ENCODE measurements around the gene SOCS3.

Gene SOCS3

DNA sequence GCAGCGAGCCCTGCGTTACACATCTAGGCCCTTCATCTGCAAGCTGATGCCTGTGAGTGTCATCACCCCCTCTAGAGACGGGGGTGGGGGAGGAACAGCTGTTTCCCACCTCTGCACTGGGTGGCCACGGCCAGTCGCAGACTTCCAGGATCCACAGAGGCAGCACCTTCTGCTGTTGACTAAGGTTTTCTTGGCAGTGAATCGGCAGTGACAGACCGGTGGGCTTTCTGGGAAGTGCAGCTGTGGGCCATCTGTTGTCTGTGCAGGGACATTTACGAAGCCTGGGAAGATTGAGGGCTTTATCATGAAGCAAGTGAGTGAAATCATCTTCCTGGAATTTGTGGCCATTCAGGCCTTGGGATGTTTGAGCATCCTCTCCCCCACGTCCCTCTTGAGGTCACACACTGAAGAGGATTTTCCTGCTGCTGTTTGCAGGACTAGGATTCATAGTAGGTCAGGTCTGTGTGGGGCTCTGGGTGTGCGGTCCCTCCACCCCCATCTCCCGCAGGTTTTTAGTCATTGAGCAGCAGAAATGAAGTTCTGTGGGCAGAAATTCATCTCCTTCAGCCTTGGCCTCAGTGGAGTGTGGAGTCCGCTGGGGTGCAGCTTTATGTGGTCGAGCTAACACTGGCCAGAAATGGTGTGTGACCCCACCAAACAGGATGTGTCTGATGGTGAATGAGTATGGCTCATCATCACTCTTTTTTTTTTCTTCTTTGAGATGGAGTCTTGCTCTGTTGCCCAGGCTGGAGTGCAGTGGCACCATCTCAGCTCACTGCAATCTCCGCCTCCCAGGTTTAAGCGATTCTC is 30.6 kb upstream of the SOCS3 start:
- Histone ChIP-seq H3K9ac (ENCODE audit: low read length) (no peak overlapping the region), H3K9me3 (replicated peaks; ENCODE audit: insufficient read depth, low read length) (no peaks in the 10 kb centered on the region), H4K20me1 (ENCODE audit: insufficient read depth, low read length) (peaks cover 11% of the 10 kb centered on the region), H3K27me3 (replicated peaks; ENCODE audit: insufficient read depth, low read length) (no peaks in the 10 kb centered on the region), H3K79me2 (ENCODE audit: low read length) (peaks cover 63% of the 10 kb centered on the region), H3K36me3 (replicated peaks; ENCODE audit: insufficient read depth, low read length) (no peaks in the 10 kb centered on the region), H3K4me3 (ENCODE audit: low read length) (no peak overlapping the region), H3K27ac (ENCODE audit: low read length) (no peak overlapping the region), H3K4me2 (ENCODE audit: low read depth, low read length) (no peak overlapping the region), H3K4me1 (ENCODE audit: low read length) (peaks cover 6% of the 10 kb centered on the region), H2AFZ (ENCODE audit: low read length) (no peak overlapping the region), H3K9me2 (replicated peaks; ENCODE audit: insufficient read depth, low read length) (no peaks in the 10 kb centered on the region), H3F3A (ENCODE audit: insufficient read depth, low read length) (no peaks in the 10 kb centered on the region; the same call in 1 of the 2 replicates)
- DNase-seq, result no peak
- no peak for TF ChIP-seq EZH2phosphoT487 (IDR thresholded peaks at IDR 0.05; ENCODE audit: low read length)
- TF ChIP-seq, protein P1, sequence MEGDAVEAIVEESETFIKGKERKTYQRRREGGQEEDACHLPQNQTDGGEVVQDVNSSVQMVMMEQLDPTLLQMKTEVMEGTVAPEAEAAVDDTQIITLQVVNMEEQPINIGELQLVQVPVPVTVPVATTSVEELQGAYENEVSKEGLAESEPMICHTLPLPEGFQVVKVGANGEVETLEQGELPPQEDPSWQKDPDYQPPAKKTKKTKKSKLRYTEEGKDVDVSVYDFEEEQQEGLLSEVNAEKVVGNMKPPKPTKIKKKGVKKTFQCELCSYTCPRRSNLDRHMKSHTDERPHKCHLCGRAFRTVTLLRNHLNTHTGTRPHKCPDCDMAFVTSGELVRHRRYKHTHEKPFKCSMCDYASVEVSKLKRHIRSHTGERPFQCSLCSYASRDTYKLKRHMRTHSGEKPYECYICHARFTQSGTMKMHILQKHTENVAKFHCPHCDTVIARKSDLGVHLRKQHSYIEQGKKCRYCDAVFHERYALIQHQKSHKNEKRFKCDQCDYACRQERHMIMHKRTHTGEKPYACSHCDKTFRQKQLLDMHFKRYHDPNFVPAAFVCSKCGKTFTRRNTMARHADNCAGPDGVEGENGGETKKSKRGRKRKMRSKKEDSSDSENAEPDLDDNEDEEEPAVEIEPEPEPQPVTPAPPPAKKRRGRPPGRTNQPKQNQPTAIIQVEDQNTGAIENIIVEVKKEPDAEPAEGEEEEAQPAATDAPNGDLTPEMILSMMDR (IDR thresholded peaks at IDR 0.05; ENCODE audit: low read length), result no peak
- no peak for TF ChIP-seq EZH2 (optimal IDR thresholded peaks at IDR 0.05; ENCODE audit: low read depth, low read length)

GRCh38 chr17:78387977-78388941 is 28.4 kb upstream of the SOCS3 start:
- Histone ChIP-seq H3K79me2 (ENCODE audit: low read length) (peaks cover 85% of the 10 kb centered on the region), H3K4me3 (ENCODE audit: low read length) (no peak overlapping the region), H3F3A (ENCODE audit: insufficient read depth, low read length) (no peaks in the 10 kb centered on the region; the same call in 1 of the 2 replicates), H2AFZ (ENCODE audit: low read length) (no peak overlapping the region), H3K4me2 (ENCODE audit: low read depth, low read length) (no peak overlapping the region), H3K27ac (ENCODE audit: low read length) (no peak overlapping the region), H3K9me3 (replicated peaks; ENCODE audit: insufficient read depth, low read length) (no peaks in the 10 kb centered on the region), H3K4me1 (ENCODE audit: low read length) (peaks cover 21% of the 10 kb centered on the region), H3K9ac (ENCODE audit: low read length) (no peak overlapping the region), H3K36me3 (replicated peaks; ENCODE audit: insufficient read depth, low read length) (no peaks in the 10 kb centered on the region), H3K27me3 (replicated peaks; ENCODE audit: insufficient read depth, low read length) (no peaks in the 10 kb centered on the region), H3K9me2 (replicated peaks; ENCODE audit: insufficient read depth, low read length) (no peaks in the 10 kb centered on the region), H4K20me1 (ENCODE audit: insufficient read depth, low read length) (peaks cover 11% of the 10 kb centered on the region)
- DNase-seq, result no peak
- TF ChIP-seq EZH2 (optimal IDR thresholded peaks at IDR 0.05; ENCODE audit: low read depth, low read length), result no peak
- no peak for TF ChIP-seq EZH2phosphoT487 (IDR thresholded peaks at IDR 0.05; ENCODE audit: low read length)
- TF ChIP-seq, protein P1 (IDR thresholded peaks at IDR 0.05; ENCODE audit: low read length), result no peak

- Histone ChIP-seq H3K4me3 (ENCODE audit: low read length) (no peak overlapping the region), H3K9ac (ENCODE audit: low read length) (no peak overlapping the region)
Observed at GRCh38 chr17:78384479-78385175, 24.8 kb upstream of the SOCS3 start.

More at GRCh38 chr17:78384479-78385175, 24.8 kb upstream of the SOCS3 start:
- H3K9me3 ChIP-seq (replicated peaks; ENCODE audit: insufficient read depth, low read length), result no peaks in the 10 kb centered on the region
- H4K20me1 ChIP-seq (ENCODE audit: insufficient read depth, low read length), result peaks cover 11% of the 10 kb centered on the region
- TF ChIP-seq, protein P1 (IDR thresholded peaks at IDR 0.05; ENCODE audit: low read length), result no peak
- TF ChIP-seq EZH2 (optimal IDR thresholded peaks at IDR 0.05; ENCODE audit: low read depth, low read length), result no peak
- no peak for TF ChIP-seq EZH2phosphoT487 (IDR thresholded peaks at IDR 0.05; ENCODE audit: low read length)
- no peaks in the 10 kb centered on the region for H3K9me2 ChIP-seq (replicated peaks; ENCODE audit: insufficient read depth, low read length)
- no peaks in the 10 kb centered on the region for H3K27me3 ChIP-seq (replicated peaks; ENCODE audit: insufficient read depth, low read length)
- peaks cover 21% of the 10 kb centered on the region for H3K4me1 ChIP-seq (ENCODE audit: low read length)
- H3K27ac ChIP-seq (ENCODE audit: low read length), result no peak overlapping the region
- no peak for DNase-seq
- peaks cover 92% of the 10 kb centered on the region for H3K79me2 ChIP-seq (ENCODE audit: low read length)
- H3F3A ChIP-seq (ENCODE audit: insufficient read depth, low read length), result no peaks in the 10 kb centered on the region; the same call in 1 of the 2 replicates
- no peak overlapping the region for H3K4me2 ChIP-seq (ENCODE audit: low read depth, low read length)
- H3K36me3 ChIP-seq (replicated peaks; ENCODE audit: insufficient read depth, low read length), result no peaks in the 10 kb centered on the region
- H2AFZ ChIP-seq (ENCODE audit: low read length), result no peak overlapping the region
